Endothelial cell (in vitro differentiated cells): ENCODE data around the gene GUCY2C. TPM values are rescaled to one million over a fixed set of nuclear protein-coding genes. Genes with fewer than 3 reads are reported as not detected.
"Not testable (repeated sequence)": the region's sequence is repeated elsewhere in the genome, so short reads cannot be mapped to it uniquely, and the experiment has no call there.

ENCODE experiments used
- DNase-seq: peaks from one replicate; pipeline ENCODE4 v3.0.0; 2021; ENCODE audit warnings: low spot score
- H3K27ac Mint-ChIP-seq: one replicate; pipeline ENCODE4 v1.8.0; 2021; ENCODE audit warnings: mixed read lengths, inconsistent platforms; ENCODE audit not compliant: unreplicated experiment
- H3K27me3 Mint-ChIP-seq: one replicate; pipeline ENCODE4 v1.8.0; 2021; ENCODE audit warnings: mild to moderate bottlenecking, moderate library complexity, mixed read lengths, inconsistent platforms; ENCODE audit not compliant: unreplicated experiment
- H3K36me3 Mint-ChIP-seq: one replicate; pipeline ENCODE4 v1.8.0; 2021; ENCODE audit warnings: mild to moderate bottlenecking, low read depth, mixed read lengths, inconsistent platforms; ENCODE audit not compliant: unreplicated experiment
- H3K4me1 Mint-ChIP-seq: one replicate; pipeline ENCODE4 v1.8.0; 2021; ENCODE audit warnings: mild to moderate bottlenecking, mixed read lengths, inconsistent platforms; ENCODE audit not compliant: unreplicated experiment
- H3K4me3 Mint-ChIP-seq: one replicate; pipeline ENCODE4 v1.8.0; 2021; ENCODE audit warnings: mild to moderate bottlenecking, mixed read lengths, inconsistent platforms; ENCODE audit not compliant: unreplicated experiment
- H3K9me3 Mint-ChIP-seq: one replicate; pipeline ENCODE4 v1.8.0; 2021; ENCODE audit warnings: mixed read lengths, inconsistent platforms; ENCODE audit not compliant: unreplicated experiment
- long read RNA-seq: library from polyadenylated mRNA; unstranded; transcript quantifications from one replicate; pipeline ENCODE4 v2.0.0, GENCODE V29; 2020; ENCODE audit not compliant: unreplicated experiment
- total RNA-seq: library from RNA; stranded (reverse); fragmentation: NEBNext Ultra II Directional; extraction: Animal tissue kit (Norgen Biotek cat#: 25700); gene quantifications from one replicate; pipeline ENCODE4 v1.2.1, GENCODE V29; 2021; ENCODE audit not compliant: unreplicated experiment
- TF ChIP-seq, protein P1 (sequence below): fragments of 200-600 bp; sonication (generic); IDR thresholded peaks from one replicate; pipeline ENCODE4 v1.5.0; 2021; ENCODE audit warnings: antibody characterized with exemption; ENCODE audit not compliant: unreplicated experiment

The GUCY2C gene
- total RNA-seq, result 0.36 TPM
- long read RNA-seq, result 0 reads

DNA sequence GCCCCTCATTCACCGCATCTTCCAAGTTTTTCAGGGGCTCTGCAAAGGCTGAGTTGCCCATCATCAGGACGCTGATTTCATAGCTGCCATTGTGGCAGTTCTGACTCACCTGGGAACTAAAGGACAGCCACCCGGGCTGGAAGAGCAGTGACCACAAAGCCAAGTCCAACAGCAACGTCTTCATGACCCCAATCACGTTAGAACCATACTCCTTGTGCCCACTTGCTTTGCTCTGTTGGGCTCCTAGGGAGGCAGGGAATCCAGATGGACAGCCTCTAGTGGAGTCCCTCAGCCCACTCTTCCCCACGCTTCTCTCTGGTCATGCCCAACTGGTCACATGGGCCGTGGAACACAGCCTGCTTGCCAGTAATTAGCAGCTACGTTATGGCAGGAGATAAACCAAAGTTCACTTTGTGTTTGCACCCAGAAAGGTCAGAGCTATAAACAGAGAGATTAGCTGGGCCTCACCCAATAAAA, at the start of gene GUCY2C:
GUCY2C (minus strand) TSS at position 335 of the 477 bp plus-strand sequence; CDS start at position 184, 151 bp downstream.
- no peak within 1 kb of the TSS for H3K27ac Mint-ChIP-seq
- no peaks in the 10 kb centered on the region for H3K4me1 Mint-ChIP-seq
- no peaks in the 10 kb centered on the region for H3K9me3 Mint-ChIP-seq
- peaks cover 3% of the 10 kb centered on the region for H3K27me3 Mint-ChIP-seq
- H3K36me3 Mint-ChIP-seq, result no peaks in the 10 kb centered on the region
- DNase-seq, result no peak
- no peak within 1 kb of the TSS for H3K4me3 Mint-ChIP-seq
- TF ChIP-seq, protein P1, sequence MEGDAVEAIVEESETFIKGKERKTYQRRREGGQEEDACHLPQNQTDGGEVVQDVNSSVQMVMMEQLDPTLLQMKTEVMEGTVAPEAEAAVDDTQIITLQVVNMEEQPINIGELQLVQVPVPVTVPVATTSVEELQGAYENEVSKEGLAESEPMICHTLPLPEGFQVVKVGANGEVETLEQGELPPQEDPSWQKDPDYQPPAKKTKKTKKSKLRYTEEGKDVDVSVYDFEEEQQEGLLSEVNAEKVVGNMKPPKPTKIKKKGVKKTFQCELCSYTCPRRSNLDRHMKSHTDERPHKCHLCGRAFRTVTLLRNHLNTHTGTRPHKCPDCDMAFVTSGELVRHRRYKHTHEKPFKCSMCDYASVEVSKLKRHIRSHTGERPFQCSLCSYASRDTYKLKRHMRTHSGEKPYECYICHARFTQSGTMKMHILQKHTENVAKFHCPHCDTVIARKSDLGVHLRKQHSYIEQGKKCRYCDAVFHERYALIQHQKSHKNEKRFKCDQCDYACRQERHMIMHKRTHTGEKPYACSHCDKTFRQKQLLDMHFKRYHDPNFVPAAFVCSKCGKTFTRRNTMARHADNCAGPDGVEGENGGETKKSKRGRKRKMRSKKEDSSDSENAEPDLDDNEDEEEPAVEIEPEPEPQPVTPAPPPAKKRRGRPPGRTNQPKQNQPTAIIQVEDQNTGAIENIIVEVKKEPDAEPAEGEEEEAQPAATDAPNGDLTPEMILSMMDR, result no peak

DNA sequence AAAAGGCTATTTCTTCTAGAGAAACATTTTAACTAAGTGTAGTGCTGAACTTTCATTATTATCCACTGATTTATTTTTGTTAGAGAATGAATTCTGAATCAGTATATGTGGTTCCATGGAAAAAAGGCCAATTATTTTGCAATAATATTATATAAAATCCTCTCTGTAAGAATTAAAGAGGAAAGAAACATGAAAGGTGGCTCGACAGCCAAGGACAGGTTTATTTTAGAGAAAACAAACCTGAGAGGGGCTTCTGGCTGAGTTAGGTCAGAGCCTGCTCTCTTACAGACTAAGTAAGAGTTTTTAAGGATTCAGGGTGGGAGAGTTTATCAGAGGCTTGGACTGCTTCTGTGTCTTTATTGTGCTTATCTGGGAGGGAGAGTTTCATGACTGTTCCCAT, 46.7 kb upstream of the GUCY2C start:
- peaks cover 16% of the 10 kb centered on the region for H3K36me3 Mint-ChIP-seq
- no peak overlapping the region for H3K27ac Mint-ChIP-seq
- no peak overlapping the region for H3K4me3 Mint-ChIP-seq
- TF ChIP-seq, protein P1, result no peak
- DNase-seq, result no peak
- no peaks in the 10 kb centered on the region for H3K27me3 Mint-ChIP-seq
- H3K4me1 Mint-ChIP-seq, result no peaks in the 10 kb centered on the region
- H3K9me3 Mint-ChIP-seq, result no peaks in the 10 kb centered on the region

DNA sequence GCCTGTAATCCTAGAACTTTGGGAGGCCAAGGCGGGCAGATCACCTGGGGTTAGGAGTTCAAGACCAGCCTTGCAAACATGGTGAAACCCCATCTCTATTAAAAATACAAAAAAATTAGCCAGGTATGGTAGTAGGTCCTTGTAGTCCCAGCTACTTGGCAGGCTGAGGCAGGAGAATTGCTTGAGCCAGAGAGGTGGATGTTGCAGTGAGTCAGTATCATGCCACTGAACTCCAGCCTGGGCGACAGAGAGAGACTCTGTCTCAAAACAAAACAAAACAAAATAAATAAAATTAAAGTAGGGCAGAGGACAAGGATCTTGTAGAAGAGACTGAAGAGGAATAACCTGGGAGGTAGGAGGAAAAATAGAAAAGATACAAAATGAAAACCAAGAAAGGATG, 45.5 kb upstream of the GUCY2C start:
- Mint-ChIP-seq H3K36me3 (peaks cover 16% of the 10 kb centered on the region), H3K4me1 (no peaks in the 10 kb centered on the region), H3K9me3 (no peaks in the 10 kb centered on the region)

DNA sequence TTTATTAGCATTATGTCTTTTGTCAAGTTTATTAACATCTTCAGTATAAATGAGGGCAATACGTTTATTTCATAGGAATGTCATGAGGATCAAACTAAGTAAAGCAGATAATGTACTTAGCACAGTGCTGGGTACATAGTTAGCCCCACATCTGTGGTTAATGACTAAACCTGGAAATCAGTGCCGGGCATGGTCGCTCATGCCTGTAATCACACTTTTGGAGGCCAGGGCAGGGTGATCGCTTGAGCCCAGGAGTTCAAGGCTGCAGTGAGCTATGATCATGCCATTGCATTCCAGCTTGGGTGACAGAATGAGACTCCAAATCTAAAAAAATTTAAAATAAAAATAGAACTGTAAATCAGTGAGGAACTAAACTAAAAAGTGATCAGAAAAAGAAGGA, 44.8 kb upstream of the GUCY2C start:
- H3K27me3 Mint-ChIP-seq, result no peaks in the 10 kb centered on the region
- H3K36me3 Mint-ChIP-seq, result peaks cover 16% of the 10 kb centered on the region
- H3K4me1 Mint-ChIP-seq, result no peaks in the 10 kb centered on the region
- no peak for DNase-seq
- no peak overlapping the region for H3K4me3 Mint-ChIP-seq
- TF ChIP-seq, protein P1, result no peak
- H3K27ac Mint-ChIP-seq, result no peak overlapping the region
- no peaks in the 10 kb centered on the region for H3K9me3 Mint-ChIP-seq

More for the DNA sequence above, 45.5 kb upstream of the GUCY2C start:
- Mint-ChIP-seq H3K4me3 (no peak overlapping the region), H3K27ac (no peak overlapping the region), H3K27me3 (no peaks in the 10 kb centered on the region)
- DNase-seq, result no peak
- TF ChIP-seq, protein P1, result no peak

DNA sequence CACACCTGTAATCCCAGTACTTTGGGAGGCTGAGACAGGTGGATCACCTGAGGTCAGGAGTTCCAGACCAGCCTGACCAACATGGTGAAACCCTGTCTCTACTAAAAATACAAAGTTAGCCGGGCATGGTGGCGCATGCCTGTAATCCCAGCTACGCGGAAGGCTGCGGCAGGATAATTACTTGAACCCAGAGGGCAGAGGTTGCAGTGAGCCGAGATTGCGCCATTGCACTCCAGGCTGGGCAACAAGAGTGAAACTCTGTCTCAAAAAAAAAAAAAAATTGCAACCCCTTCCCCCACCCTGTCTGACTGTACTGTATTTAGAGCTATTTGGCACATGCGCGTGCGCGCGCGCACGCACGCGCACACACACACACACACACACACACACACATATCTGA, 40.0 kb upstream of the GUCY2C start:
- H3K4me3 Mint-ChIP-seq, H3K9me3 Mint-ChIP-seq, H3K27me3 Mint-ChIP-seq, DNase-seq, H3K27ac Mint-ChIP-seq, H3K36me3 Mint-ChIP-seq, H3K4me1 Mint-ChIP-seq: not testable (repeated sequence)
